GM23338 (cell line): ENCODE data around the gene PFKP. TPM values are rescaled to one million over a fixed set of nuclear protein-coding genes. Genes with fewer than 3 reads are reported as not detected.

Source experiments
- ATAC-seq: fragments of 200-7000 bp; cut with Tn5 transposase; 3 replicates; pipeline ENCODE4 v1.9.1; 2020
- DNase-seq: peaks from one replicate; pipeline ENCODE4 v3.0.0-alpha.2; 2015; ENCODE audit warnings: low spot score
- H2AFZ ChIP-seq: fragments of 200-600 bp; sonication (generic); 2 replicates; pipeline ENCODE4 v1.8.0; 2016; ENCODE audit warnings: antibody characterized with exemption, mild to moderate bottlenecking, moderate library complexity
- H3F3A ChIP-seq: fragments of 200-600 bp; sonication (generic); replicated peaks from 2 replicates; pipeline ENCODE4 v1.8.0; 2017; ENCODE audit warnings: antibody characterized with exemption, mixed run types, low read depth
- H3K27ac ChIP-seq: fragments of 200-600 bp; sonication (generic); 2 replicates; pipeline ENCODE4 v1.6.1; 2016; ENCODE audit warnings: low read depth
- H3K27me3 ChIP-seq: fragments of 200-600 bp; sonication (generic); 2 replicates; pipeline ENCODE4 v1.8.0; 2016; ENCODE audit warnings: mild to moderate bottlenecking, mixed run types, moderate library complexity; ENCODE audit not compliant: insufficient read depth
- H3K36me3 ChIP-seq: fragments of 200-600 bp; sonication (generic); 2 replicates; pipeline ENCODE4 v1.8.0; 2016; ENCODE audit warnings: mild to moderate bottlenecking; ENCODE audit not compliant: insufficient read depth
- H3K4me1 ChIP-seq: fragments of 200-600 bp; sonication (generic); 2 replicates; pipeline ENCODE4 v1.8.0; 2016; ENCODE audit warnings: mild to moderate bottlenecking, moderate library complexity; ENCODE audit not compliant: insufficient read depth
- H3K4me2 ChIP-seq: fragments of 200-600 bp; sonication (generic); 2 replicates; pipeline ENCODE4 v1.7.1; 2017; ENCODE audit warnings: mixed run types
- H3K4me3 ChIP-seq: fragments of 200-600 bp; sonication (generic); 2 replicates; pipeline ENCODE4 v1.6.1; 2016; ENCODE audit warnings: mixed run types
- H3K79me2 ChIP-seq: fragments of 200-600 bp; sonication (generic); replicated peaks from 2 replicates; pipeline ENCODE4 v1.8.0; 2017; ENCODE audit warnings: mild to moderate bottlenecking; ENCODE audit not compliant: insufficient read depth
- H3K9me2 ChIP-seq: fragments of 200-600 bp; sonication (generic); 2 replicates; pipeline ENCODE4 v1.8.0; 2017; ENCODE audit not compliant: insufficient read depth
- H4K20me1 ChIP-seq: fragments of 200-600 bp; sonication (generic); replicated peaks from 2 replicates; pipeline ENCODE4 v1.8.0; 2017; ENCODE audit warnings: mild to moderate bottlenecking; ENCODE audit not compliant: insufficient read depth
- H3K27ac Mint-ChIP-seq: 2 replicates; pipeline ENCODE4 v1.8.0; 2020; ENCODE audit warnings: inconsistent platforms, mild to moderate bottlenecking, moderate library complexity, mixed read lengths
- H3K27me3 Mint-ChIP-seq: 3 replicates; pipeline ENCODE4 v1.8.0; 2022; ENCODE audit warnings: low read depth, mild to moderate bottlenecking, moderate library complexity, mixed read lengths, inconsistent platforms; ENCODE audit not compliant: insufficient read depth, poor library complexity
- H3K36me3 Mint-ChIP-seq: 3 replicates; pipeline ENCODE4 v1.8.0; 2021; ENCODE audit warnings: low read depth, mild to moderate bottlenecking, inconsistent platforms, moderate library complexity, mixed read lengths
- H3K4me1 Mint-ChIP-seq: 3 replicates; pipeline ENCODE4 v1.8.0; 2020; ENCODE audit warnings: mild to moderate bottlenecking, inconsistent platforms, mixed read lengths
- H3K4me3 Mint-ChIP-seq: 3 replicates; pipeline ENCODE4 v1.8.0; 2021; ENCODE audit warnings: moderate library complexity, mild to moderate bottlenecking, inconsistent platforms, mixed read lengths
- H3K9me3 Mint-ChIP-seq: 3 replicates; pipeline ENCODE4 v1.8.0; 2020; ENCODE audit warnings: moderate library complexity, mild to moderate bottlenecking, inconsistent platforms, mixed read lengths
- CTCF ChIP-seq, 2 experiments: fragments of 200-600 bp in 1 of 2; sonication (generic) in 1 of 2; conservative IDR thresholded peaks; 2 replicates each; pipeline versions ENCODE4 v1.5.1 to v1.6.1; 2016 to 2017; ENCODE audit warnings: antibody characterized with exemption in 2 of 2, low read depth in 2 of 2, mild to moderate bottlenecking in 2 of 2, moderate library complexity in 1 of 2
- ETS1 ChIP-seq: IDR thresholded peaks from 2 replicates; pipeline ENCODE4 v1.6.1; 2016; ENCODE audit warnings: antibody characterized with exemption
- EZH2 ChIP-seq: fragments of 200-600 bp; sonication (generic); IDR thresholded peaks from one replicate; pipeline ENCODE4 v1.8.0; 2017; ENCODE audit warnings: antibody characterized with exemption, mild to moderate bottlenecking, low read depth; ENCODE audit not compliant: unreplicated experiment
- EZH2phosphoT487 ChIP-seq: fragments of 200-600 bp; sonication (generic); IDR thresholded peaks from one replicate; pipeline ENCODE4 v1.8.1; 2018; ENCODE audit warnings: antibody characterized with exemption; ENCODE audit not compliant: unreplicated experiment
- JUNB ChIP-seq: IDR thresholded peaks from one replicate; pipeline ENCODE4 v1.6.1; 2016; ENCODE audit warnings: antibody characterized with exemption; ENCODE audit not compliant: unreplicated experiment
- NANOG ChIP-seq: IDR thresholded peaks from 2 replicates; pipeline ENCODE4 v1.6.1; 2016; ENCODE audit warnings: antibody characterized with exemption, borderline replicate concordance
- POLR2AphosphoS5 ChIP-seq: IDR thresholded peaks from 2 replicates; pipeline ENCODE4 v1.6.1; 2016; ENCODE audit warnings: antibody characterized with exemption, low read depth
- REST ChIP-seq: IDR thresholded peaks from one replicate; pipeline ENCODE4 v1.6.1; 2018; ENCODE audit warnings: antibody characterized with exemption; ENCODE audit not compliant: unreplicated experiment
- STAT1 ChIP-seq: IDR thresholded peaks from one replicate; pipeline ENCODE4 v1.6.1; 2016; ENCODE audit warnings: antibody characterized with exemption; ENCODE audit not compliant: unreplicated experiment
- ZNF462 ChIP-seq: fragments of 250-450 bp; sonication (Bioruptor Pico); IDR thresholded peaks from 2 replicates; pipeline ENCODE4 v1.5.0; 2020; ENCODE audit warnings: mild to moderate bottlenecking, moderate library complexity
- polyA plus RNA-seq: library from polyadenylated mRNA; unstranded; fragments of >200 nt; fragmentation: Nextera tagmentation; extraction: Ambion mirVana; gene quantifications from 2 replicates; pipeline ENCODE4 v1.2.1, GENCODE V29; 2016
- total RNA-seq: library from RNA; depleted of rRNA; stranded (reverse); fragments of >200 nt; shearing (Covaris generic); gene quantifications from 2 replicates; pipeline ENCODE4 v1.2.3, GENCODE V29; 2014

Gene PFKP
- total and polyA plus RNA-seq, 2 experiments from 2014 or later, result 56.3 to 120 TPM

DNA sequence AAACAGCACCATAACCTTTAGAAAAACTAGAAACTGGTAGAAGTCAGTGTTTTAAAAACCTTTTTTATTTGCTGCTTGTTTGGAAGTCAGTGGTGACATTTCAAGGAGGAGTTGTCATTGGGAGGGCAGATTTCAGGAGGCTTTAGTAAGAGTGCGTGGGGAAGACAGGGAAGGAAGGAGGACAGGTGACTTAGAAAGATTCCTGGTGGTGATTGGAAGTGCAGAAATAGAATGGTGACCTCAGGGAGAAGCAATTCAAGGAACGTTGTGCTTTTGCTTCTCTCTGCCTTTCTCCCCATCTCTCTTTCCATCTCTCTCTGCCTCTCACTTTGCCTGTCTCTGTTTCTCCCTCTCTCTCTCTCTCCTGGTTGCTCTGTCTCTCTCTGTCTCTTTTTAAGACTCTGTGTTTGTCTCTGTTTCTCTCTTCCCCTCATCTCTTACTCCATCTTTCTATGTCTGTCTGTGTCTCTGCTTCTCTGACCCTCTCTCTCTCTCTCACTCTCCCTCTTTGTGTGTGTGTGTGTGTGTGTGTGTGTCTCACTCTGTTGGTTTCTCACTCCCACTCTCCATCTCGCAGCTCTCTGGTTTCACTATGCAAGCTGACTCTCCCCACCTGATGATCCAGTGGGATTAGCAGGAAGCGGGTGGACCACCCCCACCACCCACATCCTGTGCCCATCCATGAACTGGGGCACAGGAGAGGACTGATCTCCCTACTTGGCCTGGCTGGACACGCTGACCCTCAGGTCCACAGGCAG lies 10.9 kb upstream of the PFKP start (continued):
- TF ChIP-seq ZNF462 (CRISPR knock-in tag), result no peak
- TF ChIP-seq CTCF (conservative IDR thresholded peaks at IDR 0.05; ENCODE audit: low read depth in 2 of 2), result no peak
- no peak for TF ChIP-seq EZH2phosphoT487
- TF ChIP-seq EZH2, result no peak
- TF ChIP-seq ETS1, result no peak

DNA sequence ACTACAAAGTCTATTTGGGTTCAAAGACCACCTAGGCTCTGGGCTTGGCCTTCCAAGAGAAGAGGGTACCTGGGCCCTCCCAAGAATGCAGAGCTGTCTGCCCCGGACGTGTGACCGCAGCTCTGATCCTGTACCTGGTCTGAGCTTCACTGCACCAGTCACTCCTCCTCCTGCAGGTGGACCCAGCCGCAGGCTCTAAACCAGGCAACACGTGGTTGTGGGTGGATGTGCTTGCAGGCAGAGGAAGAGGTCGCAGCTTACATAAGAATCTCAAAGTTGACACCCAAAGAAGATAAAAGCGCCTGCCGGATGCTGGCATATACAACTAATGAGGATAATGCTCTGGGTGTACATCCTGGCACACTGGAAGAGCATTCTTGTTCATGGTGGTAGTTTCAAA lies 9.4 kb upstream of the PFKP start:
- no peak for DNase-seq
- no peak for ATAC-seq
- H3K4me3 Mint-ChIP-seq, result no peak overlapping the region
- 0 out of 2 replicates have a peak, but pooled peaks cover 2% of the 10 kb centered on the region for H3K4me1 ChIP-seq
- H3K9me3 Mint-ChIP-seq, result no peaks in the 10 kb centered on the region
- no peaks in the 10 kb centered on the region for H3K79me2 ChIP-seq
- peaks cover 5% of the 10 kb centered on the region for H3K27me3 Mint-ChIP-seq
- H3K4me1 Mint-ChIP-seq, result peaks cover 14% of the 10 kb centered on the region
- H3K27ac ChIP-seq, result no peak overlapping the region
- no peak overlapping the region for H3K4me2 ChIP-seq
- H3F3A ChIP-seq, result no peaks in the 10 kb centered on the region
- no peaks in the 10 kb centered on the region for H3K27me3 ChIP-seq
- H3K9me2 ChIP-seq, result no peaks in the 10 kb centered on the region
- H3K36me3 Mint-ChIP-seq, result no peaks in the 10 kb centered on the region; the same call in 2 of the 3 replicates
- no peak overlapping the region for H3K4me3 ChIP-seq
- H3K36me3 ChIP-seq, result no peaks in the 10 kb centered on the region
- no peak overlapping the region for H3K27ac Mint-ChIP-seq
- no peaks in the 10 kb centered on the region for H4K20me1 ChIP-seq
- H2AFZ ChIP-seq, result no peak overlapping the region
- TF ChIP-seq EZH2, result no peak
- no peak for TF ChIP-seq STAT1
- TF ChIP-seq EZH2phosphoT487, result no peak
- no peak for TF ChIP-seq REST
- no peak for TF ChIP-seq JUNB
- no peak for TF ChIP-seq POLR2AphosphoS5
- no peak for TF ChIP-seq ETS1
- no peak for TF ChIP-seq NANOG
